Caco-2 (cell line): Measurements from ENCODE around the gene APP. TPM values are rescaled to one million over a fixed set of nuclear protein-coding genes. Genes with fewer than 3 reads are reported as not detected.
"Not testable (repeated sequence)": the region's sequence is repeated elsewhere in the genome, so short reads cannot be mapped to it uniquely, and the experiment has no call there.

Experiments used
- BruUV-seq: library from RNA; stranded (reverse); fragments of 400-500 nt; replicated peaks from 2 replicates; lab custom pipeline; 2021; lab: Mats Ljungman, UMichigan
- CTCF ChIA-PET: fragments of 300-600 bp; sonication (Branson Sonifier 250); formaldehyde crosslinking; loops from one replicate; lab custom pipeline; 2022; ENCODE audit warnings: antibody characterized with exemption; lab: Charles Lee
- POLR2A ChIA-PET: fragments of 300-600 bp; sonication (Branson Sonifier 250); formaldehyde crosslinking; loops from one replicate; lab custom pipeline; 2022; ENCODE audit warnings: antibody characterized with exemption; lab: Charles Lee
- DNase-seq, 2 experiments: peaks; one replicate each; pipeline versions ENCODE4 v3.0.0 to v3.0.0-alpha.2; 2020 to 2022
- H3K27me3 ChIP-seq: replicated peaks from 2 replicates; pipeline ENCODE4 v1.6.0; 2011; ENCODE audit warnings: low read length; ENCODE audit not compliant: control insufficient read depth, insufficient read depth
- H3K36me3 ChIP-seq: 2 replicates; pipeline ENCODE4 v1.5.1; 2011; ENCODE audit warnings: low read length; ENCODE audit not compliant: control insufficient read depth, insufficient read depth
- H3K4me1 ChIP-seq: fragments of 250-450 bp; sonication (Bioruptor Pico); 2 replicates; pipeline ENCODE4 v1.5.1; 2020; ENCODE audit warnings: mild to moderate bottlenecking
- H3K4me3 ChIP-seq: 2 replicates; pipeline ENCODE4 v1.5.1; 2011; ENCODE audit warnings: low read depth, mild to moderate bottlenecking, control low read depth, low read length
- H3K9me3 ChIP-seq: fragments of 250-450 bp; sonication (Bioruptor Pico); 2 replicates; pipeline ENCODE4 v1.5.1; 2020; ENCODE audit warnings: mild to moderate bottlenecking, moderate library complexity
- H3K27ac Mint-ChIP-seq: one replicate; pipeline ENCODE4 v1.8.0; 2022; ENCODE audit warnings: mixed read lengths; ENCODE audit not compliant: unreplicated experiment
- H3K27me3 Mint-ChIP-seq: one replicate; pipeline ENCODE4 v1.8.0; 2022; ENCODE audit warnings: mixed read lengths; ENCODE audit not compliant: insufficient read depth, unreplicated experiment
- H3K36me3 Mint-ChIP-seq: one replicate; pipeline ENCODE4 v1.8.0; 2022; ENCODE audit warnings: mild to moderate bottlenecking, mixed read lengths; ENCODE audit not compliant: insufficient read depth, unreplicated experiment
- H3K4me1 Mint-ChIP-seq: one replicate; pipeline ENCODE4 v1.8.0; 2022; ENCODE audit warnings: low read depth, mixed read lengths; ENCODE audit not compliant: unreplicated experiment
- H3K4me3 Mint-ChIP-seq: one replicate; pipeline ENCODE4 v1.8.0; 2022; ENCODE audit warnings: mild to moderate bottlenecking, moderate library complexity, mixed read lengths; ENCODE audit not compliant: unreplicated experiment
- H3K9me3 Mint-ChIP-seq: one replicate; pipeline ENCODE4 v1.8.0; 2022; ENCODE audit warnings: mixed read lengths; ENCODE audit not compliant: unreplicated experiment
- intact Hi-C: fragments of 100-400 bp; cut with micrococcal nuclease; formaldehyde crosslinking; loops from one replicate; pipeline ENCODE4 v1.10.0; 2022; ENCODE audit not compliant: unreplicated experiment
- total RNA-seq: library from RNA; stranded (reverse); gene quantifications from 2 replicates; pipeline ENCODE4 v1.2.3, GENCODE V29; 2022
- TF ChIP-seq, protein P1 (sequence below), 2 experiments: fragments of 200-600 bp in 1 of 2; IDR thresholded peaks; 1 replicate in 1 of 2; 2 replicates in 1 of 2; pipeline versions ENCODE4 v1.5.1 to v1.8.0; 2011 to 2022; ENCODE audit warnings: antibody characterized with exemption in 1 of 2, control low read depth in 1 of 2, inconsistent platforms in 1 of 2, low read depth in 1 of 2, low read length in 1 of 2, mild to moderate bottlenecking in 1 of 2, moderate library complexity in 1 of 2; ENCODE audit not compliant: insufficient read depth in 1 of 2, severe bottlenecking in 1 of 2, unreplicated experiment in 1 of 2

The APP gene
- total RNA-seq, 1 experiment from 2014 or later, result 331 TPM

DNA sequence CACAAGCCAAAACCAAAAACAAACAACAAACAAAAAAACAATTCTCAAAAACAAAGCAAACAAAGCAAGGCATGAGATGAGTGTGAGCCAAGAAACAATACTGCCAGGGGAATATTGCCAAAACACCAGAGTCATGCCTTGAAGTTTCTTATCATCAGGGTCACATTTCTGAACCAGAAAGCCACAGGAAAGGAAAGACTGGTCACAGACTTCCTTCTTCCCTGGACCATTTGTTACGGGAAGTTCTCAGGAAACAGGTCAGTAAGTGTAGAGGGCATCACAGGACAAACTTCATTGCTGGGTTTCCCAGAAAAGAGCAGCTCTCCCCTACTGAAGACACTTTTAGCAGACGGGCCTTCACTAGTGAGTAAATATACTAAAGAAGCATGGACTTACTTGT is 244.6 kb downstream of the APP start:
- BruUV-seq, result no TSS peak
- ChIA-PET POLR2A (no interaction called here), CTCF (no interaction called here)
- Mint-ChIP-seq H3K27ac (no peak overlapping the region), H3K27me3 (no peaks in the 10 kb centered on the region), H3K4me1 (no peaks in the 10 kb centered on the region), H3K36me3 (peaks cover 13% of the 10 kb centered on the region), H3K9me3 (no peaks in the 10 kb centered on the region), H3K4me3 (no peak overlapping the region)
- Histone ChIP-seq H3K9me3 (no peaks in the 10 kb centered on the region), H3K36me3 (no peaks in the 10 kb centered on the region), H3K4me1 (no peaks in the 10 kb centered on the region), H3K27me3 (no peaks in the 10 kb centered on the region), H3K4me3 (no peak overlapping the region)
- DNase-seq, result no peak
- intact Hi-C loops, result no loop called here
- TF ChIP-seq, protein P1, sequence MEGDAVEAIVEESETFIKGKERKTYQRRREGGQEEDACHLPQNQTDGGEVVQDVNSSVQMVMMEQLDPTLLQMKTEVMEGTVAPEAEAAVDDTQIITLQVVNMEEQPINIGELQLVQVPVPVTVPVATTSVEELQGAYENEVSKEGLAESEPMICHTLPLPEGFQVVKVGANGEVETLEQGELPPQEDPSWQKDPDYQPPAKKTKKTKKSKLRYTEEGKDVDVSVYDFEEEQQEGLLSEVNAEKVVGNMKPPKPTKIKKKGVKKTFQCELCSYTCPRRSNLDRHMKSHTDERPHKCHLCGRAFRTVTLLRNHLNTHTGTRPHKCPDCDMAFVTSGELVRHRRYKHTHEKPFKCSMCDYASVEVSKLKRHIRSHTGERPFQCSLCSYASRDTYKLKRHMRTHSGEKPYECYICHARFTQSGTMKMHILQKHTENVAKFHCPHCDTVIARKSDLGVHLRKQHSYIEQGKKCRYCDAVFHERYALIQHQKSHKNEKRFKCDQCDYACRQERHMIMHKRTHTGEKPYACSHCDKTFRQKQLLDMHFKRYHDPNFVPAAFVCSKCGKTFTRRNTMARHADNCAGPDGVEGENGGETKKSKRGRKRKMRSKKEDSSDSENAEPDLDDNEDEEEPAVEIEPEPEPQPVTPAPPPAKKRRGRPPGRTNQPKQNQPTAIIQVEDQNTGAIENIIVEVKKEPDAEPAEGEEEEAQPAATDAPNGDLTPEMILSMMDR (IDR thresholded peaks at IDR 0.05; ENCODE audit: insufficient read depth in 1 of 2, low read depth in 1 of 2, low read length in 1 of 2, severe bottlenecking in 1 of 2, unreplicated experiment in 1 of 2), result no peak

DNA sequence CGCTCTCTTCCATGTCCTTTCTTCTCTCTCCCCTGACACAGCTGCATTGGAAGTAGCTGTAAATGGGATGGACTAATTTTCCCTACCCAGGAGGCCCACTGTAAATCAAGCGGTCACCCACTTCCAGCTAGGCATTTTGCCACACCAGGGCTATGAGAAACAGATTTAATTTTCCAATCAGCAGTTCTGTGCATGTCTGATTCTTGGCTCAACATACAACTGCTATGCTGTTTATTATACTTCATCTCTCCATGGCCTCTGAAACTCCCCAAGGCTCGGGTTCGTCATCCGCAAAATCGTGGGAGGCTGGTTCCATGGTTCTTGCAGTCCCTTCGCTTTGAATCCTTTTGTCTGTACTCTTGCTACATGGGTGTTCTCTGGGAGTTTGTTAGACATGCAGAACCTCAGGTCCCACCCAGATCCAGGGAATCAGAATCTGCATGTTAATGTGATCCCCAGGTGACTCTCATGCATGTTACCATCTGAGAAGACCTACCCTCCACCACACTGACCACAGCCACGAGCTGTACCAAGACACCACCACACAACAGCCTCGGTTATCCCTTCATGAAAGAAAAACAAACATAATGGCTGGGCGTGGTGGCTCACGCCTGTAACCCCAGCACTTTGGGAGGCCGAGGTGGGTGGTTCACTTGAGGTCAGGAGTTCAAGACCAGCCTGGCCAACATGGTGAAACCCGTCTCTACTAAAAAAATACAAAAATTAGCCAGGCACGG is 245.3 kb downstream of the APP start:
- no peaks in the 10 kb centered on the region for H3K36me3 ChIP-seq
- TF ChIP-seq, protein P1 (IDR thresholded peaks at IDR 0.05; ENCODE audit: insufficient read depth in 1 of 2, low read depth in 1 of 2, low read length in 1 of 2, severe bottlenecking in 1 of 2, unreplicated experiment in 1 of 2), result no peak
- Mint-ChIP-seq H3K4me3 (no peak overlapping the region), H3K9me3 (no peaks in the 10 kb centered on the region), H3K4me1 (no peaks in the 10 kb centered on the region), H3K27me3 (no peaks in the 10 kb centered on the region), H3K36me3 (peaks cover 12% of the 10 kb centered on the region), H3K27ac (no peak overlapping the region)
- H3K4me1 ChIP-seq, result no peaks in the 10 kb centered on the region
- intact Hi-C loops, result no loop called here
- no peak overlapping the region for H3K4me3 ChIP-seq
- no TSS peak for BruUV-seq
- no peaks in the 10 kb centered on the region for H3K9me3 ChIP-seq
- no peak for DNase-seq
- H3K27me3 ChIP-seq, result no peaks in the 10 kb centered on the region
- POLR2A ChIA-PET, result no interaction called here
- CTCF ChIA-PET, result no interaction called here

DNA sequence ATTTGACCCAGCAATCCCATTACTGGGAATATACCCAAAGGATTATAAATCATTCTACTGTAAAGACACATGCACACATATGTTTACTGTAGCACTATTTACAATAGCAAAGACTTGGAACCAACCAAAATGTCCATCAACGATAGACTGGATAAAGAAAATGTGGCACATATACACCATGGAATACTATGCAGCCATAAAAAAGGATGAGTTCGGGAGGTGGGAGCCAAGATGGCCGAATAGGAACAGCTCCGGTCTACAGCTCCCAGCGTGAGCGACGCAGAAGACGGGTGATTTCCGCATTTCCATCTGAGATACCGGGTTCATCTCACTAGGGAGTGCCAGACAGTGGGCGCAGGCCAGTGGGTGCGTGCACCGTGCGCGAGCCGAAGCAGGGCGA is 252.4 kb downstream of the APP start:
- H3K36me3 ChIP-seq, H3K4me3 Mint-ChIP-seq, H3K9me3 ChIP-seq, H3K27ac Mint-ChIP-seq, H3K4me1 ChIP-seq, H3K4me1 Mint-ChIP-seq, POLR2A ChIA-PET, H3K27me3 Mint-ChIP-seq, intact Hi-C loops, H3K27me3 ChIP-seq, DNase-seq, H3K9me3 Mint-ChIP-seq, H3K4me3 ChIP-seq, BruUV-seq: not testable (repeated sequence)
- H3K36me3 Mint-ChIP-seq, result peaks cover 15% of the 10 kb centered on the region
- CTCF ChIA-PET, result interaction anchor here (0.6 kb wide), 1 partner anchor 158 kb away, joined by 3 read pairs; no protein-coding TSS in a partner anchor
